NCI-H446 (cell line): ENCODE data around the gene RBPJ.
"Not testable (repeated sequence)": the region's sequence is repeated elsewhere in the genome, so short reads cannot be mapped to it uniquely, and the experiment has no call there.

Source experiments
- DNase-seq, 2 experiments: peaks; one replicate each; lab custom pipeline; 2025; lab: John Stamatoyannopoulos, UW

Gene RBPJ

GRCh38 chr4:26302031-26302899, 18.5 kb upstream of the RBPJ start:
- DNase-seq: no peak

DNA sequence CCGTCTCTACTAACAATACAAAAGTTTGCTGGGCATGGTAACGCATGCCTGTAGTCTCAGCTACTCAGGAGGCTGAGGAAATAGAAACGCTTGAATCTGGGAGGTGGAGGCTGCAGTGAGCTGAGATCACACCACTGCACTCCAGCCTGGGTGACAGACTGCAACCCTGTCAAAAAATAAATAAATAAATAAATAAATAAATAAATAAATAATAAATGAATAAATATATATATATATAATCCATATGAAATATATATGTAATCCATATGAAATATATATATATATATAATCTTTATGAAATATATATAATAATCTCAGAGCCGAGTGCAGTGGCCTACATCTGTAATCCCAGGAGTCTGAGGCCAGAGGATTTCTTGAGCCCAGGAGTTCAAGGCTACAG, 17.8 kb upstream of the RBPJ start:
- no peak for DNase-seq

GRCh38 chr4:26307037-26307800, 13.6 kb upstream of the RBPJ start:
- DNase-seq: no peak

DNA sequence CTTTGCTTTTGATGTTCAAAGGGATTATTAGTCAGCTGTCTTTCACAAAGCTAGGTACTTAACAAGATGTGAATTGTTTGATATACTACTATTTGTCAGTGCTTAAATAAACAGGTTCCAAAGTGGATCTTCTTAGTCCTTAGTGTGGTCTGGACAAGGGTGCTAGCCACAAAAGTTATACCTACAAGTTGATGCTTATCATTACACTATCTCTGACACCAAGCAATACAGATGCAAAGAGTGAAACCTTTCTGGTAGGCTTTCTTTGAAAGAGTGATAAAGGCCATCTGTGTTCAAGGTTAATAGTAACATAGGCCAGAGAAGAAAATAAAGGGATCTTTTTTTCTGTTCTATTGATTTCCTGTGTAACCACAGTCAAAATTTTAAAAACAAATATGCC, 12.2 kb upstream of the RBPJ start:
- no peak for DNase-seq

DNA sequence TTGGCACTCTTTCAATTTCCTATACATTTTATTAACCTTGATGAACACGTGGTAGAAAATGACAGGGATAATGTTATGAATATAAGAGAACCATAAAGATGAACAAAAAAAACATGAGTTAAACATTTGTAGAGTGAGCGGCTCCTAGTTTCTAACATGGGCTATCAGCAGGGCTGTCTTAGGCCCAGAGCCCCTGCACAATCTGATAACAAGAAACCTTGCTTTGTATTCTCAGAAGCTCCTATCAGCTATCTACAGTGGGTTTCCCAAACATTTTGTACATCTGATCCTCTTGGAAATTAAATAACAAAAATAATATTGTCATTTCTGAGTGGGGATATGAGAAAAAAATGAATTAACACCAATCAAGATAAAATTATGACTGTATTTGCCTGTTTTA, 10.6 kb upstream of the RBPJ start:
- no peak for DNase-seq

- DNase-seq: no peak
These were observed 9.2 kb upstream of the RBPJ start for GRCh38 chr4:26311633-26312032.

- not testable (repeated sequence) for DNase-seq
These were observed 5.4 kb upstream of the RBPJ start for GRCh38 chr4:26315316-26315932.

GRCh38 chr4:26317766-26318165, 3.0 kb upstream of the RBPJ start:
- no peak for DNase-seq

GRCh38 chr4:26319467-26319948, 1.3 kb upstream of the RBPJ start:
- peak; percentile 96 to 99 for DNase-seq

DNA sequence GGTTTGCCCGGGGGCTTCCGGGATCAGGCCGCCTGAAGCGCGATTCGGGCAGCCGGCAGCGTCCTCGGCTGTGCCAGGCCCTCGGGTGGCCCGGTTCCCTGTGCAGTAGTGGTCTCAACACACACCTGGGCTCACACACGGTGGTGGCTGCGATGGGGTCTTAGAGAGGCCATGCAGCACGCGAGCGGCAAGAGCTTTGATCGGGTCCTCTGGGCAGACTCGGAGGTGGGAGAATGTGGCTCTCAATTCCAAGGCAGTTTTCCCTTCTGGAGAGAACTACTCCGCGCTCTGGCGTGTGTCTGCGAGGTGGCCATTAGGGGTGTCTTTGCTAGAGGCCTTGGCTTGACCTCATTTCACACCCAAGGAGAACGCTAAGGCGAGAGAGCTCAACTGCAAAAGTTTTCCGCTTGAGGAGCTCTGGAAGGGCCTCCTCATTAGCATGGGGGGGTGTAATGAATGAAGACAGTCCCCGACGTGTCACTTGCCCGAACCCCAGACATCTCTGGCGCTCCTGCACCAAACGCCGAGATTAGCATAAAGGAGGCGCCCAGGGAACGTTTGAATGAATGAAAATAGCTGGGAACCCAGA, 771 bp upstream of the RBPJ start:
- no peak for DNase-seq

- DNase-seq: no peak
These were observed 783 bp downstream of the RBPJ start for GRCh38 chr4:26321373-26322221.

DNA sequence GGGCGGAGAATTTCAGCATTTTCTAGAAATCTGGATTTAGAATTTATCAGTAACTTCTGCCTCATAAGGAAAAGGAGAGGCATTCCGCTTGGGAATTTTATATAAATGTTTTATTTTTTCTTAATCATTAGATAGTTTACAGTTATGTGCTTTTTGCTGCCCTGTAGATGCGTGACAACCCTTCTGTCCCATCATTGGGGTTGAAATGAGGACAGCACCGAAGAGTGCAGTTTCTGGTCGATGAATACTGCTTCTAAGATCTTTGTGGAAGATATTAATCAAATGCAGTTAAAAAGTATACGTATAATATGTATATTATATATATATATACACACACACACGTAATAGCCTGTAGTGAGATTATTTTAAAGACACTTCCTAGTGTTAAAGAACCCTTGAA, 1.5 kb downstream of the RBPJ start:
- no peak for DNase-seq

- DNase-seq: no peak
These were observed 3.0 kb downstream of the RBPJ start for GRCh38 chr4:26323821-26324220.

GRCh38 chr4:26325191-26325590, 4.4 kb downstream of the RBPJ start:
- peak in 1 of 2 experiments; percentile 14 for DNase-seq

DNA sequence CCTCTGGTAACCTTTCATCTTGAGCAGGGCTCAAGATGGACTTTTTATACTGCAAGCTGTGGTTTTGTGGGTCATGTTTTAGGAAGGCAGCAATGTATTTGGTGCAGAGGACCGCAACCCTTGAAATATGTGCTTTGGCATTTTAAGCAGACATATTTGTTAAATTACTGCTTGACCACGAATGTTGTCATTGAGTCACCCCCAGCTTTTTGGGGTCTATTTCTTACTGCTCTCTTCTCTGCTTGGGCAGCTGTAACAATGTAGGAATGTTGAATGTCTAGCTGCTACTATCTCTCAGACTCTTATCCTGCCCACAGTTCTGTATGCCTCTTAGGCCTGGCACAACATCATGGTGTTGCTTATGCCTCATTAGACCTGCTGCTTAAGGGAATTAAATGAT, 6.0 kb downstream of the RBPJ start:
- DNase-seq: no peak

- DNase-seq: peak in 1 of 2 experiments; percentile 70
These were observed 9.5 kb downstream of the RBPJ start for GRCh38 chr4:26330186-26330787.

DNA sequence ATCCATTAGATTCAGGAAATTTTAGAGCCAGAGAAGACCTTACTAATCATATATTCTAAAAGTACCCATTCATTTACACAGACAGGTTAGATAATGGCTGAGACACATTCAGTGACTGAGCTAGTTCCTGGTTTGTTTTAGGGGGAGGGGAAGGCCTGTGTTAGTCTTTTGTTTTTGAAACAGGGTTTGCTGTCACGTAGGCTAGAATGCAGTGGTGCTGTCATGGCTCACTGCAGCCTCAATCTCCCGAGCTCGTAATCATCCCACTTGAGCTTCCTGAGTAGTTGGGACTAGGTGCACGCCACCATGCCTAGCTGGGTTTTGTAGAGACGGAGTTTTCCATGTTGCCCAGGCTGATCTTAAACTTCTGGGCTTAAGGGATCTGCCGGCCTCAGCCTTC, 10.1 kb downstream of the RBPJ start:
- no peak for DNase-seq

DNA sequence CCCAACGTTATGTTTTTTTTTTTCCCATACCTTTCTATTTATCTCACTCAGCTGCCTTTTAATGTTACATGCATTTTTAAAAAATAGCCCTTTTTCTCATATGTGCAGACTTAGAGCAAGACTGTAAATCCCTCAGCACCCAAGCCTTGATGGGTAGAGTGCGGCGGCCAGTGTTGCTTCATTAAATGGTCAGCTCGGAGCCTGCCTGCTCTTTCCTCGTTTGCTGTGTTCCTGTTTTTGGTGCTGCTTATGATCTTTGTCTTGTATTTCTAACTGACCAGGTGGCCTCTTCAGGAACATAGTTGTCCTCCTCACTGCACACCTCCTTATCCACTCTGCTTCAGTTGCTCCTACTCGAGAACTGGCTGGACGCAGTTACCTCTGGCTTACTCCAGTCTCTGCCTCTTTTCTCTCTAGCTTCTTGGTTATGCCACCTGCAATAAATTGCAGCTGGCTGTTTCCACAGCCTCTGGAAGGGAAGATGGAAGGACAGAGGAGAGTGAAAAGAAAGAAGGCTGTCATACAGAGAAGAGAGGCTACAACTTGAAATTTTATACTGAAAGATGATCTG, 10.7 kb downstream of the RBPJ start:
- DNase-seq: no peak

DNA sequence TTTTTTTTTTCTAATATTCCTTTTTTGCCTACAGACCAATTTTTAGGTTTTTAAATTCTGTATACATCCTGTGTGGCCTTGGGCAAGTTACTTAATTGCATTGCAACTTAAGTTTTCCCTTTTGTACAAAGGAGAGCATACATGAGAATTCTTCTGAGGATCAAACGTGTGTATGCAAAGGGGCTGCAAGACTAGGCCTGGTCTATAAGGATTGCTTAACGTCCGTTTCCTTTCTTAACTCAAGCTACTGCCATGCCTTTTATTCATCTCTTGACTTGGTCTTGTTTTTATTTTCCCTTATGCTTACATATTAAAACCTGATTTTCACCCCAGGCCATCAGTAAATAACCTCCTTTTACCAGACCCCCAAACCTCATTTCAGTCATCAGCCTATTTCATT, 13.6 kb downstream of the RBPJ start:
- no peak for DNase-seq

- DNase-seq: no peak
These were observed 16.8 kb downstream of the RBPJ start for GRCh38 chr4:26337612-26338011.
